MCF 10A (cell line): ENCODE measurements around the gene PIK3C2B. TPM values are rescaled to one million over a fixed set of nuclear protein-coding genes. Genes with fewer than 3 reads are reported as not detected.

ENCODE experiments used
- Bru-seq: library from RNA; stranded (reverse); fragments of 400-500 nt; gene quantifications from one replicate; lab custom pipeline; 2021; lab: Mats Ljungman, UMichigan
- BruChase-seq, 2 experiments: library from RNA; stranded (reverse); fragments of 400-500 nt; gene quantifications; one replicate each; lab custom pipeline; 2021; lab: Mats Ljungman, UMichigan
- BruUV-seq: library from RNA; stranded (reverse); fragments of 400-500 nt; replicated peaks from 2 replicates; lab custom pipeline; 2021; lab: Mats Ljungman, UMichigan
- CTCF ChIA-PET: fragments of 300-600 bp; sonication (Branson Sonifier 250); formaldehyde crosslinking; extraction: SDS; loops from one replicate; lab custom pipeline; 2021; ENCODE audit warnings: antibody characterized with exemption, inconsistent platforms; lab: Yijun Ruan, JAX
- POLR2A ChIA-PET: fragments of 300-600, 350-650 bp; sonication (Branson Sonifier 250); formaldehyde crosslinking; extraction: SDS; loops from one replicate; lab custom pipeline; 2020; ENCODE audit warnings: antibody characterized with exemption, inconsistent platforms; lab: Yijun Ruan, JAX
- DNase-seq: peaks from one replicate; pipeline ENCODE4 v3.0.0-alpha.2; 2018; ENCODE audit not compliant: unreplicated experiment
- H3K27ac Mint-ChIP-seq: one replicate; pipeline ENCODE4 v1.8.0; 2022; ENCODE audit warnings: mild to moderate bottlenecking, low read depth, mixed read lengths; ENCODE audit not compliant: unreplicated experiment
- H3K27me3 Mint-ChIP-seq: one replicate; pipeline ENCODE4 v1.8.0; 2022; ENCODE audit warnings: mixed read lengths; ENCODE audit not compliant: insufficient read depth, unreplicated experiment
- H3K36me3 Mint-ChIP-seq: one replicate; pipeline ENCODE4 v1.8.0; 2022; ENCODE audit warnings: mild to moderate bottlenecking, moderate library complexity, mixed read lengths; ENCODE audit not compliant: insufficient read depth, unreplicated experiment
- H3K4me1 Mint-ChIP-seq: one replicate; pipeline ENCODE4 v1.8.0; 2022; ENCODE audit warnings: mixed read lengths; ENCODE audit not compliant: insufficient read depth, unreplicated experiment
- H3K4me3 Mint-ChIP-seq: one replicate; pipeline ENCODE4 v1.8.0; 2022; ENCODE audit warnings: mild to moderate bottlenecking, moderate library complexity, mixed read lengths; ENCODE audit not compliant: unreplicated experiment
- H3K9me3 Mint-ChIP-seq: one replicate; pipeline ENCODE4 v1.8.0; 2022; ENCODE audit warnings: mixed read lengths; ENCODE audit not compliant: unreplicated experiment
- intact Hi-C: fragments of 100-400 bp; cut with micrococcal nuclease; formaldehyde crosslinking; loops from 2 replicates; pipeline ENCODE4 v1.14.1; 2022
- long read RNA-seq: library from polyadenylated mRNA; stranded (forward); transcript quantifications from one replicate; pipeline ENCODE4 v2.0.0, GENCODE V29; 2022
- total RNA-seq: library from RNA; stranded (reverse); gene quantifications from 2 replicates; pipeline ENCODE4 v1.2.3, GENCODE V29; 2022
- TF ChIP-seq, protein P1 (sequence below): fragments of 200-600 bp; IDR thresholded peaks from one replicate; pipeline ENCODE4 v1.8.0; 2022; ENCODE audit warnings: antibody characterized with exemption, mild to moderate bottlenecking; ENCODE audit not compliant: unreplicated experiment

The PIK3C2B gene, protein sequence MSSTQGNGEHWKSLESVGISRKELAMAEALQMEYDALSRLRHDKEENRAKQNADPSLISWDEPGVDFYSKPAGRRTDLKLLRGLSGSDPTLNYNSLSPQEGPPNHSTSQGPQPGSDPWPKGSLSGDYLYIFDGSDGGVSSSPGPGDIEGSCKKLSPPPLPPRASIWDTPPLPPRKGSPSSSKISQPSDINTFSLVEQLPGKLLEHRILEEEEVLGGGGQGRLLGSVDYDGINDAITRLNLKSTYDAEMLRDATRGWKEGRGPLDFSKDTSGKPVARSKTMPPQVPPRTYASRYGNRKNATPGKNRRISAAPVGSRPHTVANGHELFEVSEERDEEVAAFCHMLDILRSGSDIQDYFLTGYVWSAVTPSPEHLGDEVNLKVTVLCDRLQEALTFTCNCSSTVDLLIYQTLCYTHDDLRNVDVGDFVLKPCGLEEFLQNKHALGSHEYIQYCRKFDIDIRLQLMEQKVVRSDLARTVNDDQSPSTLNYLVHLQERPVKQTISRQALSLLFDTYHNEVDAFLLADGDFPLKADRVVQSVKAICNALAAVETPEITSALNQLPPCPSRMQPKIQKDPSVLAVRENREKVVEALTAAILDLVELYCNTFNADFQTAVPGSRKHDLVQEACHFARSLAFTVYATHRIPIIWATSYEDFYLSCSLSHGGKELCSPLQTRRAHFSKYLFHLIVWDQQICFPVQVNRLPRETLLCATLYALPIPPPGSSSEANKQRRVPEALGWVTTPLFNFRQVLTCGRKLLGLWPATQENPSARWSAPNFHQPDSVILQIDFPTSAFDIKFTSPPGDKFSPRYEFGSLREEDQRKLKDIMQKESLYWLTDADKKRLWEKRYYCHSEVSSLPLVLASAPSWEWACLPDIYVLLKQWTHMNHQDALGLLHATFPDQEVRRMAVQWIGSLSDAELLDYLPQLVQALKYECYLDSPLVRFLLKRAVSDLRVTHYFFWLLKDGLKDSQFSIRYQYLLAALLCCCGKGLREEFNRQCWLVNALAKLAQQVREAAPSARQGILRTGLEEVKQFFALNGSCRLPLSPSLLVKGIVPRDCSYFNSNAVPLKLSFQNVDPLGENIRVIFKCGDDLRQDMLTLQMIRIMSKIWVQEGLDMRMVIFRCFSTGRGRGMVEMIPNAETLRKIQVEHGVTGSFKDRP (N-terminal part only)
- total RNA-seq (3.4 and 4.4 TPM in 2 replicates), Bru-seq, nascent RNA (percentile 32 among the genes with signal in this experiment), BruChase-seq, experiment 1, labeled RNA remaining after a 6-hour chase (percentile 45 among the genes with signal in this experiment), BruChase-seq, experiment 2, labeled RNA remaining after a 2-hour chase (percentile 42 among the genes with signal in this experiment)
- long read RNA-seq = 0 reads

DNA sequence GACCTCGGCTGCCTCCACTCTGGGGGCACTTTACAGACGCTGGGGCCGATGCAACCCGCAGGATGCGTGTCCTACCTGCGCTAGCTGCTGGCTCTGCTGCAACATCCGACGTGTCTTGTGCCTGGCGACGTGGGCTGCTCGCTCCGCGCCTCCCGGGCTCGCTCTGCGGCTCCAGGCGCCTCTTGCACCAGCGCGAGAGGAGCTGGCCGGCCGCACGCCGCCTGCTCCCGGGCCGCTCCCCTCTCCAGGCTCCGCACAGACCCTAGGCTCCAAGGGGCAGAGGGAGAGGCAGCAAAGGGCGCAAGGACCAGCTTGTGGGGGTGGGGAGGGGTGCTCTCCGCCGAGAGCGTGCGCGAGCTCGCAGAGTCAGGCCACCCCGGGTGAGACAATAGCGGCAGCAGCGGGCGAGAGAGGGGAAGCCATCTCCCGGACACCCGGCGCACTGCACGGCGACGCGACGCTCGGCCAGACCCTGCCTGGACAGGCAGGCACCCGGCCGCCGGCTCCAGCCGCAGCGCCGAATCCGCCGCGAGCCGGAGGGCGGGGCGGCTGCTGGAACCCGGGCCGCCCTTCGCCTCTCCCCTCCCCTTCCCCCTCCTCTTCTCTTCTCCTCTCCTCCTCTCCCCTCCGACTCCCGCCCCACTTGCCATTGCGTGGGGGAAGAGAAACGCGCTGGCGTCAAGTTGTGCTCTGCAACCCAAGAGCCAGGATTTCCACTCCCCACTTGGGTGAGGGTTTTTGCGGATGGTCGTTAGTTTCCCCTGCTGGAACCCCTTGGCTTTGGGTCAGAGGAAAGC lies at the start of gene PIK3C2B:
Gene PIK3C2B (minus strand): TSS at position 525 of the 797 bp plus-strand sequence. CDS start 25,003 bp downstream, outside the sequence.
- H3K9me3 Mint-ChIP-seq = no peaks in the 10 kb centered on the region
- H3K4me1 Mint-ChIP-seq = peaks cover 26% of the 10 kb centered on the region
- H3K27me3 Mint-ChIP-seq = peaks cover 41% of the 10 kb centered on the region
- BruUV-seq = no TSS peak
- TF ChIP-seq, protein P1, sequence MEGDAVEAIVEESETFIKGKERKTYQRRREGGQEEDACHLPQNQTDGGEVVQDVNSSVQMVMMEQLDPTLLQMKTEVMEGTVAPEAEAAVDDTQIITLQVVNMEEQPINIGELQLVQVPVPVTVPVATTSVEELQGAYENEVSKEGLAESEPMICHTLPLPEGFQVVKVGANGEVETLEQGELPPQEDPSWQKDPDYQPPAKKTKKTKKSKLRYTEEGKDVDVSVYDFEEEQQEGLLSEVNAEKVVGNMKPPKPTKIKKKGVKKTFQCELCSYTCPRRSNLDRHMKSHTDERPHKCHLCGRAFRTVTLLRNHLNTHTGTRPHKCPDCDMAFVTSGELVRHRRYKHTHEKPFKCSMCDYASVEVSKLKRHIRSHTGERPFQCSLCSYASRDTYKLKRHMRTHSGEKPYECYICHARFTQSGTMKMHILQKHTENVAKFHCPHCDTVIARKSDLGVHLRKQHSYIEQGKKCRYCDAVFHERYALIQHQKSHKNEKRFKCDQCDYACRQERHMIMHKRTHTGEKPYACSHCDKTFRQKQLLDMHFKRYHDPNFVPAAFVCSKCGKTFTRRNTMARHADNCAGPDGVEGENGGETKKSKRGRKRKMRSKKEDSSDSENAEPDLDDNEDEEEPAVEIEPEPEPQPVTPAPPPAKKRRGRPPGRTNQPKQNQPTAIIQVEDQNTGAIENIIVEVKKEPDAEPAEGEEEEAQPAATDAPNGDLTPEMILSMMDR = peak; percentile 93
- H3K4me3 Mint-ChIP-seq = peak within 1 kb of the TSS; percentile 86
- CTCF ChIA-PET = interaction anchor here (0.6 to 20.9 kb wide), 32 partner anchors 10 to 1138 kb away, joined by 3 to 1125 read pairs (median 4); partner anchors contain the start of gene MDM4
- H3K27ac Mint-ChIP-seq = peak within 1 kb of the TSS; percentile 24
- intact Hi-C loops = loop anchor here (1.0 to 2.0 kb wide), 4 partner anchors 48 to 83 kb away; partner anchors contain the start of gene PPP1R15B
- no peaks in the 10 kb centered on the region for H3K36me3 Mint-ChIP-seq
- POLR2A ChIA-PET = interaction anchor here (0.6 to 11.8 kb wide), 35 partner anchors 9 to 1687 kb away, joined by 3 to 253 read pairs (median 6); partner anchors contain the start of genes MDM4 and PPP1R15B
- peak; percentile 92 for DNase-seq

DNA sequence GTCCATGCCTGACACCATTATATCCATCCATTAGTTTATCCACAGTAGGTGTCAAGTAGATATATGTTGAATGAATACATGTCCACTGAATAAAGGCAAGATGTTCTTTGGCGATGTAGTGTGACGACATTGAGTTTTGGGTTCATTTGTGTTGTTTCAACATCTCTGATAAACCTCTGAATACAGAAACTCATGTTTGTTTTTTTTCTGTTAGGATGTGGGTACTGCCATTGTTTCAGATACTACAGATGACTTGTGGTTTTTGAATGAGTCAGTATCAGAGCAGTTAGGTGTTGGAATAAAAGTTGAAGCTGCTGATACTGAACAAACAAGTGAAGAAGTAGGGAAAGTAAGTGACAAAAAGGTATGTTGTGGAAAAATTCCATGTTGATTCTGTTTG lies 49.7 kb upstream of the PIK3C2B start:
- DNase-seq = peak; percentile 70
- peaks cover 99% of the 10 kb centered on the region for H3K36me3 Mint-ChIP-seq
- H3K9me3 Mint-ChIP-seq = no peaks in the 10 kb centered on the region
- no TSS peak for BruUV-seq
- ChIA-PET CTCF (interaction anchor here (0.5 to 43.9 kb wide), 8 partner anchors 8 to 256 kb away, joined by 3 to 1156 read pairs (median 4); no protein-coding TSS in a partner anchor), POLR2A (interaction anchor here (0.7 to 2.2 kb wide), 6 partner anchors 10 to 1234 kb away, joined by 3 to 18 read pairs (median 4); partner anchors contain the start of gene MDM4)
- intact Hi-C loops = no loop called here
- H3K4me3 Mint-ChIP-seq = no peak overlapping the region
- TF ChIP-seq, protein P1 = no peak
- H3K27me3 Mint-ChIP-seq = no peaks in the 10 kb centered on the region
- H3K4me1 Mint-ChIP-seq = peaks cover 24% of the 10 kb centered on the region
- peak overlapping the region; percentile 21 for H3K27ac Mint-ChIP-seq

DNA sequence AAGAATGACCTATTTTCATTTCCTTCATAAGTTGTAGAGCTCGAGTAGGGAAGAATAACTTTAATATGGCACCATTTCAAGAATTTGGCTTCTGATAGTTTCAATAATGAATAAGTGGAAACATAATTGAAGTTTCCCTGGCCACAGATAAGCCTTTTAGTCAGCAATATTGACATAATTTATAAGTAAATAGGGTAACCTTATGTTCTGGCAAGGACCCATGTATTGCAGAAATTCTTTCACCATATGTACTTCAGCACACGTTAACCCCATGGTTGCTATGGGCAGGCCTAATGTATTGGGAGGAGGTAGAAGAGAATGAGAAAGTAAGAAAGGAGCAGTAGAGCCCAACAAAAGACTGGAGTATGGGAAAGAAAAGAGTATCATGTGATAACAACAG lies 47.0 kb upstream of the PIK3C2B start:
- CTCF ChIA-PET = interaction anchor here (1.1 to 7.2 kb wide), 3 partner anchors 12 to 266 kb away, joined by 3 to 40 read pairs (median 3); no protein-coding TSS in a partner anchor

More for the DNA sequence above, 47.0 kb upstream of the PIK3C2B start:
- Mint-ChIP-seq H3K27ac (no peak overlapping the region), H3K4me3 (no peak overlapping the region), H3K9me3 (no peaks in the 10 kb centered on the region), H3K27me3 (no peaks in the 10 kb centered on the region), H3K36me3 (peaks cover 99% of the 10 kb centered on the region), H3K4me1 (peaks cover 24% of the 10 kb centered on the region)
- intact Hi-C loops = no loop called here
- POLR2A ChIA-PET = interaction anchor here (0.6 to 1.7 kb wide), 5 partner anchors 11 to 686 kb away, joined by 3 to 5 read pairs (median 3); partner anchors contain the start of gene TMCC2
- DNase-seq = no peak
- TF ChIP-seq, protein P1 = no peak
- BruUV-seq = no TSS peak
